Thymus (tissue), 11 donors: Measurements from ENCODE around the gene CORO2B. TPM values are rescaled to one million over a fixed set of nuclear protein-coding genes. Genes with fewer than 3 reads are reported as not detected.

ENCODE experiments used
- DNase-seq, 9 donors: peaks; one replicate each; pipeline ENCODE4 v3.0.0-alpha.2; 2013; ENCODE audit warnings: low spot score in 9 of 9, low read depth in 6 of 9, missing footprints in 1 of 9
- H3K27ac ChIP-seq, 2 donors: one replicate each; pipeline ENCODE4 v1.5.1; 2013; ENCODE audit warnings: control low read depth in 1 of 2, low read depth in 1 of 2, low read length in 1 of 2, mild to moderate bottlenecking in 1 of 2, moderate library complexity in 1 of 2
- H3K27me3 ChIP-seq, 2 donors: one replicate each; pipeline ENCODE4 v1.5.1; 2013; ENCODE audit warnings: low read length in 1 of 2; ENCODE audit not compliant: control insufficient read depth in 2 of 2, insufficient read depth in 1 of 2
- H3K36me3 ChIP-seq, 2 donors: one replicate each; pipeline ENCODE4 v1.5.1; 2013; ENCODE audit warnings: low read length in 1 of 2, mild to moderate bottlenecking in 1 of 2, moderate library complexity in 1 of 2; ENCODE audit not compliant: control insufficient read depth in 2 of 2, insufficient read depth in 2 of 2
- H3K4me1 ChIP-seq, 2 donors: one replicate each; pipeline ENCODE4 v1.5.1; 2013; ENCODE audit warnings: low read length in 2 of 2; ENCODE audit not compliant: control insufficient read depth in 2 of 2, insufficient read depth in 2 of 2
- H3K4me3 ChIP-seq, 2 donors: one replicate each; pipeline ENCODE4 v1.5.1; 2013; ENCODE audit warnings: low read length in 2 of 2, control low read depth in 1 of 2, mild to moderate bottlenecking in 1 of 2
- H3K9me3 ChIP-seq, 2 donors: one replicate each; pipeline ENCODE4 v1.5.1; 2013; ENCODE audit warnings: low read length in 1 of 2, mild to moderate bottlenecking in 1 of 2; ENCODE audit not compliant: control insufficient read depth in 2 of 2, insufficient read depth in 1 of 2
- WGBS: extraction: QIAGEN DNeasy Blood & Tissue Kit; methylation state at CpG from one replicate; pipeline ENCODE4 v1.1.7; 2013; 5-methylcytosine and 5-hydroxymethylcytosine counted together
- polyA plus RNA-seq: library from polyadenylated mRNA; stranded (reverse); fragments of 200-250 nt; gene quantifications from one replicate; pipeline ENCODE4 v1.2.3, GENCODE V29; 2013
- total RNA-seq: library from RNA; stranded (reverse); fragments of 120-200 nt; gene quantifications from one replicate; pipeline ENCODE4 v1.2.4, GENCODE V29; 2013
- donor health status: healthy.

The CORO2B gene
- total and polyA plus RNA-seq, 2 donors = 0.57 to 1.3 TPM

GRCh38 chr15:68585574-68586273 lies 6.9 kb downstream of the CORO2B start:
- no peaks in the 10 kb centered on the region for H3K36me3 ChIP-seq
- no peak for DNase-seq
- no peak overlapping the region for H3K27ac ChIP-seq
- peaks cover 4 to 23% of the 10 kb centered on the region in 2 donors for H3K27me3 ChIP-seq
- no peaks in the 10 kb centered on the region for H3K4me1 ChIP-seq
- H3K9me3 ChIP-seq = no peaks in the 10 kb centered on the region
- no peak overlapping the region for H3K4me3 ChIP-seq
- WGBS = 94% methylated on average over 8 of the region's 8 CpGs

GRCh38 chr15:68586274-68586961 lies 7.6 kb downstream of the CORO2B start:
- WGBS = 91% methylated on average over 8 of the region's 8 CpGs
- no peak for DNase-seq
- Histone ChIP-seq H3K36me3 (no peaks in the 10 kb centered on the region), H3K27me3 (peaks cover 0 to 18% of the 10 kb centered on the region in 2 donors), H3K4me1 (no peaks in the 10 kb centered on the region), H3K27ac (no peak overlapping the region), H3K4me3 (no peak overlapping the region), H3K9me3 (no peaks in the 10 kb centered on the region)

- Histone ChIP-seq H3K27ac (no peak overlapping the region), H3K36me3 (no peaks in the 10 kb centered on the region), H3K9me3 (no peaks in the 10 kb centered on the region), H3K4me3 (no peak overlapping the region), H3K4me1 (no peaks in the 10 kb centered on the region), H3K27me3 (peaks cover 0 to 4% of the 10 kb centered on the region in 2 donors)
- WGBS = 97% methylated on average over 4 of the region's 4 CpGs
- no peak for DNase-seq
These were observed 9.1 kb downstream of the CORO2B start for GRCh38 chr15:68587769-68588385.

- DNase-seq = no peak
- H3K9me3 ChIP-seq = no peaks in the 10 kb centered on the region
- H3K4me1 ChIP-seq = no peaks in the 10 kb centered on the region
- H3K27ac ChIP-seq = no peak overlapping the region
- H3K36me3 ChIP-seq = no peaks in the 10 kb centered on the region
- no peak overlapping the region for H3K4me3 ChIP-seq
- H3K27me3 ChIP-seq = peaks cover 0 to 2% of the 10 kb centered on the region in 2 donors
- 95% methylated on average over 2 of the region's 2 CpGs for WGBS
These were observed 10.3 kb downstream of the CORO2B start for GRCh38 chr15:68589053-68589452.

- WGBS = 97% methylated on average over 15 of the region's 15 CpGs
- Histone ChIP-seq H3K4me1 (no peaks in the 10 kb centered on the region), H3K36me3 (no peaks in the 10 kb centered on the region), H3K27ac (no peak overlapping the region), H3K27me3 (peaks cover 0 to 4% of the 10 kb centered on the region in 2 donors), H3K9me3 (no peaks in the 10 kb centered on the region), H3K4me3 (no peak overlapping the region)
- DNase-seq = no peak
These were observed 11.3 kb downstream of the CORO2B start for GRCh38 chr15:68589783-68590710.

GRCh38 chr15:68590721-68591389 lies 12.1 kb downstream of the CORO2B start:
- WGBS = 95% methylated on average over 9 of the region's 9 CpGs
- DNase-seq = no peak
- H3K36me3 ChIP-seq = no peaks in the 10 kb centered on the region
- no peak overlapping the region for H3K27ac ChIP-seq
- peaks cover 0 to 4% of the 10 kb centered on the region in 2 donors for H3K27me3 ChIP-seq
- H3K4me1 ChIP-seq = no peaks in the 10 kb centered on the region
- no peaks in the 10 kb centered on the region for H3K9me3 ChIP-seq
- no peak overlapping the region for H3K4me3 ChIP-seq

GRCh38 chr15:68592054-68592453 lies 13.3 kb downstream of the CORO2B start:
- Histone ChIP-seq H3K36me3 (no peaks in the 10 kb centered on the region), H3K27me3 (peaks cover 0 to 4% of the 10 kb centered on the region in 2 donors), H3K9me3 (no peaks in the 10 kb centered on the region), H3K4me1 (no peaks in the 10 kb centered on the region), H3K27ac (no peak overlapping the region), H3K4me3 (no peak overlapping the region)
- WGBS = 97% methylated on average over 4 of the region's 4 CpGs
- DNase-seq = no peak

GRCh38 chr15:68592544-68592943 lies 13.8 kb downstream of the CORO2B start:
- WGBS = 96% methylated on average over 3 of the region's 3 CpGs
- no peak overlapping the region for H3K4me3 ChIP-seq
- no peaks in the 10 kb centered on the region for H3K36me3 ChIP-seq
- H3K9me3 ChIP-seq = no peaks in the 10 kb centered on the region
- no peak overlapping the region for H3K27ac ChIP-seq
- no peak for DNase-seq
- peaks cover 0 to 4% of the 10 kb centered on the region in 2 donors for H3K27me3 ChIP-seq
- H3K4me1 ChIP-seq = no peaks in the 10 kb centered on the region
